MM.1S (cell line): ENCODE results near the gene FAM120B.

Experiments used
- CTCF ChIP-seq: fragments of 300-600 bp; sonication (generic); IDR thresholded peaks from 2 replicates; pipeline ENCODE4 v1.5.1; 2016; ENCODE audit warnings: antibody characterized with exemption, low read length, mixed read lengths
- EZH2 ChIP-seq: fragments of 300-600 bp; sonication (generic); optimal IDR thresholded peaks from 2 replicates; pipeline ENCODE3; 2017; ENCODE audit warnings: low read depth, mild to moderate bottlenecking, antibody characterized with exemption, low read length, mixed read lengths
- EZH2phosphoT487 ChIP-seq: fragments of 300-600 bp; sonication (generic); IDR thresholded peaks from 2 replicates; pipeline ENCODE4 v1.6.1; 2018; ENCODE audit warnings: antibody characterized with exemption, low read length

DNA sequence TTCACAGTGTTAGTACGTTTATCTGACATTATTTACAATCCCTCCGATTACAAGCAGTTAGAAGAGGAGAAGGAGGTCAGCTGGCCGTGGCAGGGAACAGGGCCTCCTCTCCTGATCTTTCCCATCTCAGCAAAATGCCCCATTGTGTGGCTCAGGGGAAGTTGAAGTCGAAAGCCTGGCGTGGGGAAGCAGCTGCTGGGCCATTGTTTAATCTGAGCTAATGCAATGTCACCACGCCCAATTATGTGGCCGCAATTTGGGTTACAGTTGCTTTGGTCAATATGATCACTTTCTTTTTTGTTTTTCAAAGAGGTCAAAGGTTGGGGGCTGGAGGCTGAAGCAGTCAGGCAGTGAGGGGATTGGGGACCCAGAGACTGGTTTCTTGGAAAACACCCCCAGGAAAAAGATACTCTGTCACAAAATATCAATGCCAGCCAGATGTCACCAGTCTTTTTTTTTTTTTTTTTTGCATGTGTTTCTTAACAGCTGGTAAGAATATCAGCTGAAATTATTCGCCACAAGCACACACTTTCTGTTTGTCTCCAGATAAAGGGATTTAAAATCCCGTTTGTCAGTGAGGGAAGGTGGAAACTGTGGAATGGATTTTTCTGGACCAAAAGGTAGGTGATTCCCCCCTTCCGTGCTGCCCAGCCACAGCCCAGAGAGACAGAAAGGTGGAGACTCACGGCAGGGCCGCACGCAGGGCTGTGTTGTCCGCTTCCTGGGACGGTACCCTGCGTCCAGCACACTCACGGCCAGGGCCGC is 40.3 kb upstream of the FAM120B start:
- TF ChIP-seq EZH2 (no peak), CTCF (no peak), EZH2phosphoT487 (no peak)
